Mesenchymal stem cell (in vitro differentiated cells and primary cell): ENCODE measurements around the gene HS3ST3B1.

Source experiments
- DNase-seq: peaks from one replicate; pipeline ENCODE4 v3.0.0-alpha.2; 2013
- H2AFZ ChIP-seq: one replicate; pipeline ENCODE4 v1.6.1; 2013; ENCODE audit warnings: low read depth, mild to moderate bottlenecking, control low read depth, inconsistent platforms, low read length, moderate library complexity
- H2AK5ac ChIP-seq: 2 replicates; pipeline ENCODE4 v1.6.1; 2013; ENCODE audit warnings: low read length, moderate library complexity, mild to moderate bottlenecking, inconsistent platforms; ENCODE audit not compliant: severe bottlenecking
- H2BK120ac ChIP-seq: one replicate; pipeline ENCODE4 v1.6.1; 2013; ENCODE audit warnings: low read depth, mild to moderate bottlenecking, inconsistent platforms, low read length, moderate library complexity
- H2BK12ac ChIP-seq, 2 experiments: one replicate each; pipeline ENCODE4 v1.6.1; 2013; ENCODE audit warnings: inconsistent platforms in 2 of 2, low read length in 2 of 2, mild to moderate bottlenecking in 2 of 2, moderate library complexity in 2 of 2, control low read depth in 1 of 2
- H2BK15ac ChIP-seq: one replicate; pipeline ENCODE4 v1.6.1; 2013; ENCODE audit warnings: mild to moderate bottlenecking, low read depth, inconsistent platforms; ENCODE audit not compliant: poor library complexity, severe bottlenecking
- H2BK5ac ChIP-seq: 2 replicates; pipeline ENCODE4 v1.6.1; 2013; ENCODE audit warnings: low read depth, mild to moderate bottlenecking, low read length, control low read depth, inconsistent platforms; ENCODE audit not compliant: poor library complexity, severe bottlenecking
- H3K14ac ChIP-seq, 2 experiments: one replicate each; pipeline ENCODE4 v1.6.1; 2013; ENCODE audit warnings: inconsistent platforms in 2 of 2, low read length in 2 of 2, control low read depth in 1 of 2, mild to moderate bottlenecking in 1 of 2, moderate library complexity in 1 of 2
- H3K18ac ChIP-seq, 2 experiments: one replicate each; pipeline ENCODE4 v1.6.1; 2013; ENCODE audit warnings: inconsistent platforms in 2 of 2, low read length in 2 of 2, control low read depth in 1 of 2, low read depth in 1 of 2, mild to moderate bottlenecking in 1 of 2
- H3K23ac ChIP-seq, 2 experiments: one replicate each; pipeline ENCODE4 v1.6.1; 2013; ENCODE audit warnings: inconsistent platforms in 2 of 2, low read length in 2 of 2, mild to moderate bottlenecking in 2 of 2, moderate library complexity in 2 of 2, control low read depth in 1 of 2
- H3K27ac ChIP-seq: 2 replicates; pipeline ENCODE4 v1.5.1; 2013; ENCODE audit warnings: mild to moderate bottlenecking, moderate library complexity, low read length, control low read depth, inconsistent platforms; ENCODE audit not compliant: poor library complexity, severe bottlenecking
- H3K27me3 ChIP-seq, 2 experiments: 2 replicates each; pipeline versions ENCODE4 v1.6.1 to v1.7.0; 2013; ENCODE audit warnings: low read length in 2 of 2, mild to moderate bottlenecking in 2 of 2, moderate library complexity in 2 of 2, control low read depth in 1 of 2, inconsistent platforms in 1 of 2; ENCODE audit not compliant: control insufficient read depth in 1 of 2, insufficient read depth in 1 of 2
- H3K36me3 ChIP-seq, 2 experiments: 2 replicates each; pipeline versions ENCODE4 v1.6.1 to v1.7.0; 2013; ENCODE audit warnings: low read length in 2 of 2, control low read depth in 1 of 2, inconsistent platforms in 1 of 2, low read depth in 1 of 2, mild to moderate bottlenecking in 1 of 2; ENCODE audit not compliant: insufficient read depth in 2 of 2, control insufficient read depth in 1 of 2
- H3K4ac ChIP-seq, 2 experiments: one replicate each; pipeline ENCODE4 v1.6.1; 2013; ENCODE audit warnings: inconsistent platforms in 2 of 2, low read length in 2 of 2, mild to moderate bottlenecking in 2 of 2, moderate library complexity in 2 of 2, control low read depth in 1 of 2, low read depth in 1 of 2
- H3K4me1 ChIP-seq: 2 replicates; pipeline ENCODE4 v1.6.1; 2013; ENCODE audit warnings: low read depth, low read length, control low read depth; ENCODE audit not compliant: control insufficient read depth, insufficient read depth
- H3K4me2 ChIP-seq: 2 replicates; pipeline ENCODE4 v1.6.1; 2013; ENCODE audit warnings: low read length, mild to moderate bottlenecking, inconsistent platforms; ENCODE audit not compliant: poor library complexity, severe bottlenecking
- H3K4me3 ChIP-seq, 2 experiments: 2 replicates each; pipeline versions ENCODE4 v1.5.1 to v1.7.0; 2013; ENCODE audit warnings: low read length in 2 of 2, mild to moderate bottlenecking in 2 of 2, control low read depth in 1 of 2, low read depth in 1 of 2; ENCODE audit not compliant: insufficient read depth in 1 of 2
- H3K79me1 ChIP-seq: replicated peaks from 2 replicates; pipeline ENCODE4 v1.6.1; 2013; ENCODE audit warnings: mild to moderate bottlenecking, control low read depth, low read length, inconsistent platforms; ENCODE audit not compliant: poor library complexity, severe bottlenecking
- H3K9ac ChIP-seq: 2 replicates; pipeline ENCODE4 v1.7.0; 2013; ENCODE audit warnings: mild to moderate bottlenecking, low read length, moderate library complexity
- H3K9me3 ChIP-seq: 2 replicates; pipeline ENCODE4 v1.7.0; 2013; ENCODE audit warnings: mild to moderate bottlenecking, low read length; ENCODE audit not compliant: control insufficient read depth
- H4K8ac ChIP-seq: one replicate; pipeline ENCODE4 v1.6.1; 2013; ENCODE audit warnings: inconsistent platforms, mild to moderate bottlenecking, low read length, moderate library complexity
- H4K91ac ChIP-seq: one replicate; pipeline ENCODE4 v1.6.1; 2013; ENCODE audit warnings: mild to moderate bottlenecking, low read length, inconsistent platforms
- WGBS: methylation state at CpG from one replicate; pipeline ENCODE4 v1.1.7; 2013; ENCODE audit warnings: mixed read lengths; 5-methylcytosine and 5-hydroxymethylcytosine counted together

The HS3ST3B1 gene

GRCh38 chr17:14372461-14372860 lies 71.6 kb downstream of the HS3ST3B1 start:
- H3K4me2 ChIP-seq: no peak overlapping the region
- H2BK15ac ChIP-seq: no peak overlapping the region
- no peaks in the 10 kb centered on the region for H3K79me1 ChIP-seq
- H3K14ac ChIP-seq: no peak overlapping the region
- no peak overlapping the region for H3K4ac ChIP-seq
- no peak overlapping the region for H2BK12ac ChIP-seq
- no peaks in the 10 kb centered on the region for H3K9me3 ChIP-seq
- H3K4me3 ChIP-seq: no peak overlapping the region
- no peak overlapping the region for H4K91ac ChIP-seq
- H2BK5ac ChIP-seq: no peak overlapping the region
- H3K27me3 ChIP-seq: no peaks in the 10 kb centered on the region
- no peak overlapping the region for H3K9ac ChIP-seq
- H4K8ac ChIP-seq: no peak overlapping the region
- 61% methylated on average over 6 of the region's 6 CpGs for WGBS
- H3K4me1 ChIP-seq: no peaks in the 10 kb centered on the region
- H2AFZ ChIP-seq: no peak overlapping the region
- peak; percentile 20 for DNase-seq
- no peak overlapping the region for H3K27ac ChIP-seq
- H2BK120ac ChIP-seq: no peak overlapping the region
- H3K18ac ChIP-seq: no peak overlapping the region
- H3K36me3 ChIP-seq: no peaks in the 10 kb centered on the region
- no peak overlapping the region for H3K23ac ChIP-seq
- no peak overlapping the region for H2AK5ac ChIP-seq

GRCh38 chr17:14372905-14373613 lies 72.2 kb downstream of the HS3ST3B1 start:
- H3K4me1 ChIP-seq: no peaks in the 10 kb centered on the region
- no peak overlapping the region for H2BK15ac ChIP-seq
- no peak overlapping the region for H2AK5ac ChIP-seq
- no peaks in the 10 kb centered on the region for H3K9me3 ChIP-seq
- H3K23ac ChIP-seq: no peak overlapping the region
- H3K14ac ChIP-seq: no peak overlapping the region
- no peaks in the 10 kb centered on the region for H3K27me3 ChIP-seq
- no peak overlapping the region for H2BK5ac ChIP-seq
- DNase-seq: peak; percentile 12
- peak overlapping the region; percentile 34 to 59 for H3K18ac ChIP-seq
- H3K4me2 ChIP-seq: no peak overlapping the region
- H3K9ac ChIP-seq: no peak overlapping the region
- H2BK120ac ChIP-seq: no peak overlapping the region
- H4K8ac ChIP-seq: peak overlapping the region; percentile 70
- peak overlapping the region; percentile 47 for H2AFZ ChIP-seq
- 52% methylated on average over 8 of the region's 10 CpGs for WGBS
- no peaks in the 10 kb centered on the region for H3K36me3 ChIP-seq
- H3K4ac ChIP-seq: peak overlapping the region in 1 of 2 experiments; percentile 62
- no peak overlapping the region for H3K4me3 ChIP-seq
- H3K27ac ChIP-seq: no peak overlapping the region
- no peaks in the 10 kb centered on the region for H3K79me1 ChIP-seq
- peak overlapping the region; percentile 50 for H4K91ac ChIP-seq
- H2BK12ac ChIP-seq: peak overlapping the region in 1 of 2 experiments; percentile 61

- Histone ChIP-seq H3K4me2 (no peak overlapping the region), H2BK12ac (no peak overlapping the region), H3K27me3 (no peaks in the 10 kb centered on the region), H4K91ac (no peak overlapping the region), H3K4me3 (no peak overlapping the region), H3K79me1 (no peaks in the 10 kb centered on the region), H3K18ac (no peak overlapping the region), H3K4me1 (no peaks in the 10 kb centered on the region), H2AK5ac (no peak overlapping the region), H2BK5ac (no peak overlapping the region), H3K36me3 (no peaks in the 10 kb centered on the region), H3K27ac (no peak overlapping the region), H3K14ac (no peak overlapping the region), H3K23ac (no peak overlapping the region), H2BK15ac (no peak overlapping the region), H2BK120ac (no peak overlapping the region), H3K4ac (no peak overlapping the region), H2AFZ (no peak overlapping the region), H3K9ac (no peak overlapping the region), H3K9me3 (no peaks in the 10 kb centered on the region), H4K8ac (no peak overlapping the region)
- DNase-seq: peak; percentile 92
- 74% methylated on average over 8 of the region's 8 CpGs for WGBS
Observed at GRCh38 chr17:14373614-14374259, 72.9 kb downstream of the HS3ST3B1 start.

GRCh38 chr17:14374268-14374667 lies 73.4 kb downstream of the HS3ST3B1 start:
- no peak overlapping the region for H3K27ac ChIP-seq

More at GRCh38 chr17:14374268-14374667, 73.4 kb downstream of the HS3ST3B1 start:
- Histone ChIP-seq H3K18ac (no peak overlapping the region), H4K91ac (no peak overlapping the region), H2BK15ac (no peak overlapping the region), H2BK12ac (no peak overlapping the region), H3K4me2 (no peak overlapping the region), H3K27me3 (no peaks in the 10 kb centered on the region), H2BK5ac (no peak overlapping the region), H3K14ac (no peak overlapping the region), H3K4me3 (no peak overlapping the region), H3K36me3 (no peaks in the 10 kb centered on the region), H3K4me1 (no peaks in the 10 kb centered on the region), H3K9ac (no peak overlapping the region), H3K23ac (no peak overlapping the region), H2AFZ (no peak overlapping the region), H4K8ac (no peak overlapping the region), H3K79me1 (no peaks in the 10 kb centered on the region), H2AK5ac (no peak overlapping the region), H3K9me3 (no peaks in the 10 kb centered on the region), H2BK120ac (no peak overlapping the region), H3K4ac (no peak overlapping the region)
- DNase-seq: no peak
- 100% methylated on average over 1 of the region's 1 CpG for WGBS
